Neural cell (in vitro differentiated cells): ENCODE data around the gene TBX2. TPM values are rescaled to one million over a fixed set of nuclear protein-coding genes. Genes with fewer than 3 reads are reported as not detected.

Experiments
- H2AFZ ChIP-seq: fragments of 200-600, 300-800 bp; sonication (generic), shearing (Covaris generic); 2 replicates; pipeline ENCODE4 v1.6.0; 2014; ENCODE audit warnings: low read depth, mild to moderate bottlenecking, antibody characterized with exemption, low read length, moderate library complexity
- H3F3A ChIP-seq: fragments of 200-600 bp; shearing (Covaris generic); 2 replicates; pipeline ENCODE4 v1.6.1; 2016; ENCODE audit warnings: mild to moderate bottlenecking, moderate library complexity, mixed read lengths, antibody characterized with exemption, low read length; ENCODE audit not compliant: insufficient read depth, poor library complexity, severe bottlenecking
- H3K27ac ChIP-seq: fragments of 200-600, 300-800 bp; sonication (generic), shearing (Covaris generic); 2 replicates; pipeline ENCODE4 v1.5.1; 2014; ENCODE audit warnings: mild to moderate bottlenecking, low read length, moderate library complexity
- H3K27me3 ChIP-seq: fragments of 300-800, 200-600 bp; sonication (generic), shearing (Covaris generic); 2 replicates; pipeline ENCODE4 v1.6.0; 2014; ENCODE audit warnings: mild to moderate bottlenecking, low read depth, low read length, moderate library complexity; ENCODE audit not compliant: insufficient read depth
- H3K36me3 ChIP-seq: fragments of 300-800, 200-600 bp; sonication (generic), shearing (Covaris generic); 2 replicates; pipeline ENCODE4 v1.5.1; 2014; ENCODE audit warnings: mild to moderate bottlenecking, antibody characterized with exemption, low read length, moderate library complexity; ENCODE audit not compliant: insufficient read depth
- H3K4me2 ChIP-seq: fragments of 300-800, 200-600 bp; sonication (generic), shearing (Covaris generic); 2 replicates; pipeline ENCODE4 v1.6.0; 2014; ENCODE audit warnings: mild to moderate bottlenecking, low read length
- H3K4me3 ChIP-seq: fragments of 300-800, 200-600 bp; sonication (generic), shearing (Covaris generic); 2 replicates; pipeline ENCODE4 v1.5.1; 2014; ENCODE audit warnings: mild to moderate bottlenecking, low read length, moderate library complexity
- H3K79me2 ChIP-seq: fragments of 200-600 bp; shearing (Covaris generic); replicated peaks from 2 replicates; pipeline ENCODE4 v1.6.0; 2014; ENCODE audit warnings: mild to moderate bottlenecking, low read length, moderate library complexity; ENCODE audit not compliant: insufficient read depth
- H3K9ac ChIP-seq: fragments of 300-800, 200-600 bp; sonication (generic), shearing (Covaris generic); 2 replicates; pipeline ENCODE4 v1.6.1; 2016; ENCODE audit warnings: mild to moderate bottlenecking, low read length, mixed read lengths
- H3K9me2 ChIP-seq: fragments of 200-600 bp; shearing (Covaris generic); 2 replicates; pipeline ENCODE4 v1.6.1; 2016; ENCODE audit warnings: mild to moderate bottlenecking, low read length, mixed read lengths; ENCODE audit not compliant: insufficient read depth
- H3K9me3 ChIP-seq: fragments of 200-600, 300-800 bp; sonication (generic), shearing (Covaris generic); 2 replicates; pipeline ENCODE4 v1.6.1; 2016; ENCODE audit warnings: mild to moderate bottlenecking, mixed run types, low read length, moderate library complexity, mixed read lengths
- H4K20me1 ChIP-seq: fragments of 200-600 bp; shearing (Covaris generic); 2 replicates; pipeline ENCODE4 v1.6.1; 2016; ENCODE audit warnings: mild to moderate bottlenecking, mixed run types; ENCODE audit not compliant: insufficient read depth
- EP300 ChIP-seq: fragments of 450-650 bp; conservative IDR thresholded peaks from 2 replicates; pipeline ENCODE4 v1.6.1; 2014; ENCODE audit warnings: antibody characterized with exemption, mild to moderate bottlenecking, moderate library complexity; ENCODE audit not compliant: poor library complexity, severe bottlenecking
- EZH2 ChIP-seq: fragments of 200-600, 300-800 bp; shearing (Covaris generic), sonication (generic); IDR thresholded peaks from 2 replicates; pipeline ENCODE4 v1.6.1; 2014; ENCODE audit warnings: antibody characterized with exemption, low read length, borderline replicate concordance, mild to moderate bottlenecking; ENCODE audit not compliant: insufficient read depth, poor library complexity, severe bottlenecking
- MXI1 ChIP-seq: fragments of 450-650 bp; conservative IDR thresholded peaks from 2 replicates; pipeline ENCODE4 v1.6.1; 2014; ENCODE audit warnings: antibody characterized with exemption, mild to moderate bottlenecking; ENCODE audit not compliant: poor library complexity, severe bottlenecking
- POLR2AphosphoS5 ChIP-seq: IDR thresholded peaks from 2 replicates; pipeline ENCODE4 v1.6.1; 2012
- RAD21 ChIP-seq: fragments of 450-650 bp; conservative IDR thresholded peaks from 2 replicates; pipeline ENCODE4 v1.6.1; 2014; ENCODE audit warnings: antibody characterized with exemption, mild to moderate bottlenecking, moderate library complexity
- SMC3 ChIP-seq: fragments of 450-650 bp; conservative IDR thresholded peaks from 2 replicates; pipeline ENCODE4 v1.6.1; 2014; ENCODE audit warnings: antibody characterized with exemption, mild to moderate bottlenecking, moderate library complexity; ENCODE audit not compliant: poor library complexity
- TAF1 ChIP-seq: IDR thresholded peaks from 2 replicates; pipeline ENCODE4 v1.6.1; 2012; ENCODE audit warnings: low read depth
- polyA plus RNA-seq: library from polyadenylated mRNA; depleted of rRNA; stranded (reverse); fragments of >200 nt; gene quantifications from 2 replicates; pipeline ENCODE4 v1.2.3, GENCODE V29; 2014
- TF ChIP-seq, protein P1 (sequence below): fragments of 450-650 bp; IDR thresholded peaks from 2 replicates; pipeline ENCODE4 v1.5.1; 2014; ENCODE audit warnings: antibody characterized with exemption, mild to moderate bottlenecking, moderate library complexity; ENCODE audit not compliant: poor library complexity, severe bottlenecking
- TF ChIP-seq, protein P2 (sequence below): IDR thresholded peaks from 2 replicates; pipeline ENCODE4 v1.6.1; 2012; ENCODE audit warnings: borderline replicate concordance

TBX2 gene
- polyA plus RNA-seq, 1 donor from 2014 or later = not detected

DNA sequence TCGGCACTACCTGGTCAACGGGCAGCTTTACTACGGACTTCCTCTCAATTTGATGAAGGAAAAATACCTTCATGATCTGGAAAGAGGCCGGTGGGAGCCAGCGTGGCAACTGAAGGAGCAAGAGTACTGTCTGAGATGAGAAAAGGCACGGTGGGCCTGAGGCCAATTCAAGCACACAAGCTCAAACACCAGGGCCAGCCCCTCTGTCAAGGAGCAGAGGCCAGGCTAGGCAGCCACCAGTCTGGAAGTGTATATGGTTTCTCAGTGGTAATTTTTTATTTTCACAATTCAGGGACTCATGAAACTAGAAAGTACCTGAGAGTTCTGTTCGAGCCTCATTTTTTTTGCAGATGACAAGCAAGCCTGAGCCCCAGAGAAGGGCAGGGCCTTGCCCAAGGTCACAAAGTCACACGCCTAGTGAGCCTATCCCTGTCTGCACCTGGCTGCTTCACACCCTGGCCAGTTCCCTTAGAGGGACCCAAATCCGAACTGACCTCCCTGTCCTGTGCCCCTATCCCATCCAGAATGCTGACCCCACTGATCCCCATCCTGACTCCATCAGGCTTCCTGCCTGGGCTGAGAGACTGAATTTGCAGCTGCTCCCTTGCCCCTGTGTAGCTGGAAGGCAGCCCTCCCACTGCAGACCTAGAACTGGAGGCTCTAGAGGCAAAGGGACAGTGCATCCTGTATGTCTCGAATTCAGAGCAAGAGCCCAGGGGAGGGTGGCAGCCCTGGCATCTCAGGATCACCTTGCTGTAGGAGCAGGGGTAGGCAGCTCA, 4.8 kb upstream of the TBX2 start:
- Histone ChIP-seq H3K79me2 (no peaks in the 10 kb centered on the region), H3K27me3 (peaks cover 77% of the 10 kb centered on the region), H3K9me3 (peaks cover 4% of the 10 kb centered on the region), H3F3A (no peaks in the 10 kb centered on the region), H4K20me1 (no peaks in the 10 kb centered on the region), H2AFZ (no peak overlapping the region), H3K27ac (no peak overlapping the region), H3K9me2 (no peaks in the 10 kb centered on the region), H3K4me3 (no peak overlapping the region), H3K9ac (no peak overlapping the region), H3K4me2 (no peak overlapping the region), H3K36me3 (no peaks in the 10 kb centered on the region)
- no peak for TF ChIP-seq RAD21
- no peak for TF ChIP-seq EZH2
- TF ChIP-seq MXI1 = no peak
- TF ChIP-seq, protein P1, sequence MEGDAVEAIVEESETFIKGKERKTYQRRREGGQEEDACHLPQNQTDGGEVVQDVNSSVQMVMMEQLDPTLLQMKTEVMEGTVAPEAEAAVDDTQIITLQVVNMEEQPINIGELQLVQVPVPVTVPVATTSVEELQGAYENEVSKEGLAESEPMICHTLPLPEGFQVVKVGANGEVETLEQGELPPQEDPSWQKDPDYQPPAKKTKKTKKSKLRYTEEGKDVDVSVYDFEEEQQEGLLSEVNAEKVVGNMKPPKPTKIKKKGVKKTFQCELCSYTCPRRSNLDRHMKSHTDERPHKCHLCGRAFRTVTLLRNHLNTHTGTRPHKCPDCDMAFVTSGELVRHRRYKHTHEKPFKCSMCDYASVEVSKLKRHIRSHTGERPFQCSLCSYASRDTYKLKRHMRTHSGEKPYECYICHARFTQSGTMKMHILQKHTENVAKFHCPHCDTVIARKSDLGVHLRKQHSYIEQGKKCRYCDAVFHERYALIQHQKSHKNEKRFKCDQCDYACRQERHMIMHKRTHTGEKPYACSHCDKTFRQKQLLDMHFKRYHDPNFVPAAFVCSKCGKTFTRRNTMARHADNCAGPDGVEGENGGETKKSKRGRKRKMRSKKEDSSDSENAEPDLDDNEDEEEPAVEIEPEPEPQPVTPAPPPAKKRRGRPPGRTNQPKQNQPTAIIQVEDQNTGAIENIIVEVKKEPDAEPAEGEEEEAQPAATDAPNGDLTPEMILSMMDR = no peak
- no peak for TF ChIP-seq SMC3
- TF ChIP-seq EP300 = no peak
- TF ChIP-seq TAF1 = no peak
- TF ChIP-seq, protein P2, sequence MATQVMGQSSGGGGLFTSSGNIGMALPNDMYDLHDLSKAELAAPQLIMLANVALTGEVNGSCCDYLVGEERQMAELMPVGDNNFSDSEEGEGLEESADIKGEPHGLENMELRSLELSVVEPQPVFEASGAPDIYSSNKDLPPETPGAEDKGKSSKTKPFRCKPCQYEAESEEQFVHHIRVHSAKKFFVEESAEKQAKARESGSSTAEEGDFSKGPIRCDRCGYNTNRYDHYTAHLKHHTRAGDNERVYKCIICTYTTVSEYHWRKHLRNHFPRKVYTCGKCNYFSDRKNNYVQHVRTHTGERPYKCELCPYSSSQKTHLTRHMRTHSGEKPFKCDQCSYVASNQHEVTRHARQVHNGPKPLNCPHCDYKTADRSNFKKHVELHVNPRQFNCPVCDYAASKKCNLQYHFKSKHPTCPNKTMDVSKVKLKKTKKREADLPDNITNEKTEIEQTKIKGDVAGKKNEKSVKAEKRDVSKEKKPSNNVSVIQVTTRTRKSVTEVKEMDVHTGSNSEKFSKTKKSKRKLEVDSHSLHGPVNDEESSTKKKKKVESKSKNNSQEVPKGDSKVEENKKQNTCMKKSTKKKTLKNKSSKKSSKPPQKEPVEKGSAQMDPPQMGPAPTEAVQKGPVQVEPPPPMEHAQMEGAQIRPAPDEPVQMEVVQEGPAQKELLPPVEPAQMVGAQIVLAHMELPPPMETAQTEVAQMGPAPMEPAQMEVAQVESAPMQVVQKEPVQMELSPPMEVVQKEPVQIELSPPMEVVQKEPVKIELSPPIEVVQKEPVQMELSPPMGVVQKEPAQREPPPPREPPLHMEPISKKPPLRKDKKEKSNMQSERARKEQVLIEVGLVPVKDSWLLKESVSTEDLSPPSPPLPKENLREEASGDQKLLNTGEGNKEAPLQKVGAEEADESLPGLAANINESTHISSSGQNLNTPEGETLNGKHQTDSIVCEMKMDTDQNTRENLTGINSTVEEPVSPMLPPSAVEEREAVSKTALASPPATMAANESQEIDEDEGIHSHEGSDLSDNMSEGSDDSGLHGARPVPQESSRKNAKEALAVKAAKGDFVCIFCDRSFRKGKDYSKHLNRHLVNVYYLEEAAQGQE = no peak
- TF ChIP-seq POLR2AphosphoS5 = no peak

DNA sequence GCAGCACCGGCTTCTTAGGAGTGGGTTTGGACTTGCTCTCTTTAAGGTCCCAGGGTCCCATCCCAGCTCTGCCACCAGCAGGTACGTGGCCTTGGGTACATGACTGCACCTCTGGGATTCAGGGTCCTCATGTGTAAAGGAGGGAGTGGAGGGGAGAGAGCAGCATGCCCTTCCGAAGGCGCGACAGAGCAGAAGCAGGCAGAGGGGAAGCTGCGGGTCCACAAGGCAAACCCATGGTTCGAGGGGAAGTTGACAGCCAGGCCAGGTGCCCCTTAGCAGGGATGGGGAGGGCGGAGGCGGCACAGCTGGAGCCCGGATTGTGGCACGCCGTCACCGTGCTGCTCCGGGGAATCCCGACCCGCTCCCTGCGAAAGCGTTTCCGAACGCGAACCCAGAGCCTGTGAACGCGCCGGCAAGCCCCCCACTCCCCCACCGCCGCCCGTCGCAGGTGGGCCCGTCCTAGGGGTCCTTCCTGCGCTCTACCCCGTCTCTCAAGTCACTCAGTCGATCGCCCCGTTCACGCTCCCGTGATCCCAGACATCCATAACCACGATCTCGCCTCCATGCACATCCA, 4.1 kb upstream of the TBX2 start:
- Histone ChIP-seq H3K9me3 (peaks cover 4% of the 10 kb centered on the region), H4K20me1 (no peaks in the 10 kb centered on the region), H3K27me3 (peaks cover 80% of the 10 kb centered on the region), H3K36me3 (no peaks in the 10 kb centered on the region), H3K27ac (no peak overlapping the region), H3K79me2 (no peaks in the 10 kb centered on the region), H3K4me3 (no peak overlapping the region), H2AFZ (no peak overlapping the region), H3K4me2 (no peak overlapping the region), H3F3A (no peaks in the 10 kb centered on the region), H3K9ac (no peak overlapping the region), H3K9me2 (no peaks in the 10 kb centered on the region)
- TF ChIP-seq POLR2AphosphoS5 (no peak), SMC3 (no peak), RAD21 (no peak), MXI1 (no peak), EZH2 (no peak), TAF1 (no peak), EP300 (no peak)
- TF ChIP-seq, protein P2 = no peak
- TF ChIP-seq, protein P1 = no peak
